Esophagus muscularis mucosa (tissue), 3 donors: Measurements from ENCODE around the gene IFNGR1.

ENCODE experiments used
- CTCF ChIP-seq, 3 experiments: fragments of 200-600 bp in 2 of 3; fragments of 450-650 bp in 1 of 3; sonication (generic) in 2 of 3; IDR thresholded peaks; one replicate each; pipeline ENCODE4 v1.5.1; 2017 to 2019; ENCODE audit warnings: antibody characterized with exemption in 3 of 3, mild to moderate bottlenecking in 2 of 3, moderate library complexity in 1 of 3
- POLR2A ChIP-seq: fragments of 450-650 bp; IDR thresholded peaks from one replicate; pipeline ENCODE4 v1.6.1; 2017; ENCODE audit warnings: antibody characterized with exemption, moderate library complexity, mild to moderate bottlenecking, low read depth

GRCh38 chr6:137214931-137215330, 4.3 kb downstream of the IFNGR1 start:
- TF ChIP-seq CTCF (IDR thresholded peaks at IDR 0.05): no peak
- no peak for TF ChIP-seq POLR2A
